ENCODE measurements around the gene SPO11.
A peak's percentile ranks its signal among the peaks of the same experiment; 100 is the strongest.

GRCh38 chr20:57381596-57382503, 52.2 kb downstream of the SPO11 start:
- TF ChIP-seq ZNF551 (CRISPR knock-in tag; IDR thresholded peaks at IDR 0.05) (no peak), HMG20B (CRISPR knock-in tag; IDR thresholded peaks at IDR 0.05) (no peak), U2AF1 (optimal IDR thresholded peaks at IDR 0.05; ENCODE audit: low read depth, low read length) (no peak), EP300 (IDR thresholded peaks at IDR 0.05; ENCODE audit: low read length) (no peak; the same call in 1 of the 2 replicates), SPI1 (IDR thresholded peaks at IDR 0.05; ENCODE audit: borderline replicate concordance, low read depth, low read length) (no peak), ATF3 (IDR thresholded peaks at IDR 0.05) (no peak), ATF3 (CRISPR knock-in tag; conservative IDR thresholded peaks at IDR 0.05) (no peak), TCF7L2 (IDR thresholded peaks at IDR 0.05; ENCODE audit: low read depth, low read length) (no peak)
- TF ChIP-seq, protein P1, sequence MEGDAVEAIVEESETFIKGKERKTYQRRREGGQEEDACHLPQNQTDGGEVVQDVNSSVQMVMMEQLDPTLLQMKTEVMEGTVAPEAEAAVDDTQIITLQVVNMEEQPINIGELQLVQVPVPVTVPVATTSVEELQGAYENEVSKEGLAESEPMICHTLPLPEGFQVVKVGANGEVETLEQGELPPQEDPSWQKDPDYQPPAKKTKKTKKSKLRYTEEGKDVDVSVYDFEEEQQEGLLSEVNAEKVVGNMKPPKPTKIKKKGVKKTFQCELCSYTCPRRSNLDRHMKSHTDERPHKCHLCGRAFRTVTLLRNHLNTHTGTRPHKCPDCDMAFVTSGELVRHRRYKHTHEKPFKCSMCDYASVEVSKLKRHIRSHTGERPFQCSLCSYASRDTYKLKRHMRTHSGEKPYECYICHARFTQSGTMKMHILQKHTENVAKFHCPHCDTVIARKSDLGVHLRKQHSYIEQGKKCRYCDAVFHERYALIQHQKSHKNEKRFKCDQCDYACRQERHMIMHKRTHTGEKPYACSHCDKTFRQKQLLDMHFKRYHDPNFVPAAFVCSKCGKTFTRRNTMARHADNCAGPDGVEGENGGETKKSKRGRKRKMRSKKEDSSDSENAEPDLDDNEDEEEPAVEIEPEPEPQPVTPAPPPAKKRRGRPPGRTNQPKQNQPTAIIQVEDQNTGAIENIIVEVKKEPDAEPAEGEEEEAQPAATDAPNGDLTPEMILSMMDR (IDR thresholded peaks at IDR 0.05 in 2 of 3, conservative IDR thresholded peaks at IDR 0.05 in 1 of 3; ENCODE audit: insufficient read depth in 2 of 3, low read depth in 1 of 3, low read length in 3 of 3): peak; percentile 88 to 94 (median 91)
